HG03521 (cell line): ENCODE data around the gene PCDHGA8.
"Not testable (repeated sequence)": the region's sequence is repeated elsewhere in the genome, so short reads cannot be mapped to it uniquely, and the experiment has no call there.

Source experiments
- ATAC-seq: cut with Tn5 transposase; IDR thresholded peaks from one replicate; pipeline ENCODE4 v1.9.1; 2021; ENCODE audit warnings: mild to moderate bottlenecking, moderate library complexity; ENCODE audit not compliant: unreplicated experiment

The PCDHGA8 gene

DNA sequence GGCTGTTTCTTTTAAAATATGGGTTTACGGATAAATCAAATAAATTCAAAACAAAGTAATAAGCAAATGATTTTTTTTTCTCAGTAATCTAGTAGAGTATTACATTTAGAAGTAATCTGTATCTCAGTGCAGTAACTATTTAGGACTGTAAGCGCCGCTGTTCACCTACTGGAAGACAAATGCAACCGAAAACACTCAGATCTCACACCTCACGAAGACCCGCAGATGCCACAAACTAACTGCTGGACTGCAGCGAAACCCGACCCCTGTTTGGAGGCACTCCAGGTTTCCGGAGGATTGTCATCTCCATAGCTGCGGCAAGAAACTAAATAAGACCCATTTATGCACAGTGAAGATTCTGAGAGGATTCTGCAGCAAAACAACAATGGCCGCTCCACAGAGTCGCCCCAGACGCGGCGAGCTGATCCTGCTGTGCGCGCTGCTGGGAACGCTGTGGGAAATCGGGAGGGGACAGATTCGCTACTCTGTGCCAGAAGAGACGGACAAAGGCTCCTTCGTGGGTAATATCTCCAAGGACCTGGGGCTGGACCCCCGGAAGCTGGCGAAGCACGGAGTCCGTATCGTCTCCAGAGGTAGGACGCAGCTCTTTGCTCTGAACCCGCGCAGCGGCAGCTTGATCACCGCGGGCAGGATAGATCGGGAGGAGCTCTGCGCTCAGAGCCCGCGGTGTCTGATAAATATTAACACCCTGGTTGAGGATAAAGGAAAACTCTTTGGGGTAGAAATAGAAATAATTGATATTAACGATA, at the start of gene PCDHGA8:
TSS of gene PCDHGA8 (plus strand) at position 205 of the 770 bp plus-strand sequence. CDS start at position 386, 181 bp downstream.
- ATAC-seq: no peak

DNA sequence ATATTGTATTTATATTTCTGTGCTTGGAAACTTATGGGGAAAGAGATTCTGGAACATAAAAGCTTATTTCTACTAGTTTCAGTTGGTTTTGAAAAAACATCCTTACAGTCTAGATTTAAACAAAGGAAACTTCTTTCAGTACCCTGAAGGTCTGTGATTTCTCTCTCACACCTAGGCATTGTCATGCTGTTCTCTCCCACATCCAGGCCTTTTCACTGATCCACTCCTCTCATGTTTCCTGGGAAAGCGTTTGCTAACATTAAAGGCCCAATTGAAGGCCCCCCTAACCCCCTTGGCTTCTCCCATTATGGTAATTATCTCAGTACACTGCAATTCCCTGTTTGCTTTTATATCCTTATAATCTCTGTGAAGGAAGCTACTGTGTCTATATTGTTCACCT, 49.7 kb upstream of the PCDHGA8 start:
- ATAC-seq: no peak

DNA sequence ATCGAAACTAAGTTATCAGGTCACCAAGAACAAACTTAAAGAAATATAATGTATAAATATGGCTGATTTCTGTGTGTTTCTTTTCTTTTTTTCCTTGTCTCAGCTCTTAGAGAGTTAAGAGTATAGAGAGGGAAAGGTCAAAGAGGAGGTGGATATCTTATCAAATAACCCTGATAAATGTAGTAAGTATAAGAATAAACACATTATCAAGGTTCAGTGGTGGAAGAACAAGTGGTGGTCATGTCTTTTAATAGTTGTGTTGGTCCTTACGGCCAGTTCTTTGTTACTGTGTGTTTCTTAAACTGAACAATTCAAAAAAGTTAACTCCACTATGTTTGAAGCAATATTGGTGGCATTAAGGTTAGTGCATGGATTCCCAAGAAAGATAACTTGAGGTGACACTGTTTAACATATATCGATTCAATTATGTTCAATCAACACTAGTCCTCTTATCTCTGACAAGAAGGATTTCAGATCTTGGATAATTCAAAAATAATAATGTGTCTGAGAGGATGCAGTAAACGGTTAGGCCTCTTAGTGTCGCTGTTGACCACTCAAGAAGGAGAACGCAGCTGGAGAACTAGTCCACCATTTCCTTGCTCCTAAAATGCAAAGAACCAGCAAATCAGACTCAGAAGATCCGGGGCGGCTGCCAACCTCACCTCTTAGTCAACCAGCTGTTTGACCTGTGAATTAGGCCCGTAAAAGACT, 49.0 kb upstream of the PCDHGA8 start, which contains the start of gene PCDHGA3:
TSS of gene PCDHGA3 (plus strand) at position 588 of the 711 bp plus-strand sequence. CDS start 205 bp downstream, outside the sequence.
- ATAC-seq: no peak

DNA sequence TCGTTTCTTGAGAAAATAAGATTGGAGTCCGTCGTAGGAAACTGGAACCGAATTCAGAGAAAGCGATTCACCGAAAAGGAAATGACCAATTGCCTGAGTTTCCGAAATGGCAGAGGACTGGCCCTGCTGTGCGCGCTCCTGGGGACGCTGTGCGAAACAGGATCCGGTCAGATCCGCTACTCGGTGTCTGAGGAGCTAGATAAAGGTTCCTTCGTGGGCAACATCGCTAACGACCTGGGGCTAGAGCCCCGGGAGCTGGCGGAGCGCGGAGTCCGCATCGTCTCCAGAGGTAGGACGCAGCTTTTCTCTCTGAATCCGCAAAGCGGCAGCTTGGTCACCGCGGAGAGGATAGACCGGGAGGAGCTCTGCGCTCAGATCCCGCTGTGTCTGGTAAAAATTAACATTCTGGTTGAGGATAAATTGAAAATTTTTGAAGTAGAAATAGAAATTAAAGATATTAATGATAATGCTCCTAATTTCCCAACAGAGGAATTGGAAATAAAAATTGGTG, 48.4 kb upstream of the PCDHGA8 start:
- no peak for ATAC-seq

DNA sequence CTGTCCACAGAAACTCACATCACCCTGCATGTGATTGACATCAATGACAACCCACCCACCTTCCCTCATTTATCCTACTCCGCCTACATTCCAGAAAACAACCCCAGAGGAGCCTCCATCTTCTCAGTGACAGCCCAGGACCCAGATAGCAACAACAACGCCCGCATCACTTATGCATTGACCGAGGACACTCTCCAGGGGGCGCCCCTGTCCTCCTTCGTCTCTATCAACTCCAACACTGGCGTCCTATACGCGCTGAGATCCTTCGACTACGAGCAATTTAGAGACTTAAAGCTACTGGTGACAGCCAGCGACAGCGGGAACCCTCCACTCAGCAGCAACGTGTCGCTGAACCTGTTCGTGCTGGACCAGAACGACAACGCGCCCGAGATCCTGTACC, 47.1 kb upstream of the PCDHGA8 start:
- no peak for ATAC-seq

DNA sequence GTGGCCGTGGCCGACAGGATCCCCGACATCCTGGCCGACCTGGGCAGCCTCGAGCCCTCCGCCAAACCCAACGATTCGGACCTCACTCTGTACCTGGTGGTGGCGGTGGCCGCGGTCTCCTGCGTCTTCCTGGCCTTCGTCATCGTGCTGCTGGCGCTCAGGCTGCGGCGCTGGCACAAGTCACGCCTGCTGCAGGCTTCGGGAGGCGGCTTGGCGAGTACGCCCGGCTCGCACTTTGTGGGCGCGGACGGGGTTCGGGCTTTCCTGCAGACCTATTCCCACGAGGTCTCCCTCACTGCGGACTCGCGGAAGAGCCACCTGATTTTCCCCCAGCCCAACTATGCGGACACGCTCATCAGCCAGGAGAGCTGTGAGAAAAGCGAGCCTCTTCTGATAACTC, 46.4 kb upstream of the PCDHGA8 start:
- ATAC-seq: not testable (repeated sequence)

DNA sequence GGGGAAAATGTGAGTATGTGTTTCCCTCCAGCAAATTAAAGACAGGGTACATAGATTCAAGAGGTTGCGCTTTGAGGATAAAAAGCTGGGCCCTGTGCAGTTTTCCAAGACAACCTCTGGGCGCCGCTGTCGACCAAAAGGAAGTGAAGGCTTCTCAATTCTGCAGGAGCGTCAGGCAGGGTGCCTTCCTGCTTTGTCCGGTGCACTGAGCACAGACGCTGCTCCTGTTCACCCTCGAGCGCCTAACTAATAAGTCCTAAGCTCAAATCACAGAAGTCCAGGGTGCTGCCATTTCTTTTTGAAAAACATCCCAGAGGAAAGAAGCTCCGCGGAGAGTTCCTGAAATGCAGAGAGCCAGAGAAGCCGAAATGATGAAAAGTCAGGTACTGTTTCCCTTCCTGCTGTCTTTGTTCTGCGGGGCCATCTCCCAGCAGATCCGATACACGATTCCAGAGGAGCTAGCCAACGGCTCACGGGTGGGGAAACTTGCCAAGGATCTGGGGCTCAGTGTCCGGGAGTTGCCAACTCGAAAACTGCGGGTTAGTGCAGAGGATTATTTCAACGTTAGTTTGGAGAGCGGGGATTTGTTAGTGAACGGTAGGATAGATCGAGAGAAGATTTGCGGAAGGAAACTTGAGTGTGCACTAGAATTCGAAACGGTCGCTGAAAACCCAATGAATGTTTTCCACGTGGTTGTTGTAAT, 42.4 kb upstream of the PCDHGA8 start, which contains the start of gene PCDHGB1:
TSS of gene PCDHGB1 (plus strand) at position 183 of the 703 bp plus-strand sequence. CDS start at position 345, 162 bp downstream.
- ATAC-seq: peak; percentile 88

DNA sequence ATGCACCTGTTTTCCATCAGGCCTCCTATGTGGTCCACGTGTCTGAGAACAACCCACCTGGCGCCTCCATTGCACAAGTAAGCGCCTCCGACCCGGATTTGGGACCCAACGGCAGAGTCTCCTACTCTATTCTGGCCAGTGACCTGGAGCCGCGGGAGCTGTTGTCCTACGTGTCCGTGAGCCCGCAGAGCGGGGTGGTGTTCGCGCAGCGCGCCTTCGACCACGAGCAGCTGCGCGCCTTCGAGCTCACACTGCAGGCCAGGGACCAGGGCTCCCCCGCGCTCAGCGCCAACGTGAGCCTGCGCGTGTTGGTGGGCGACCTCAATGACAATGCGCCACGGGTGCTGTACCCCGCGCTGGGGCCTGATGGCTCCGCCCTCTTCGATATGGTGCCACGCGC, 40.8 kb upstream of the PCDHGA8 start:
- ATAC-seq: no peak

DNA sequence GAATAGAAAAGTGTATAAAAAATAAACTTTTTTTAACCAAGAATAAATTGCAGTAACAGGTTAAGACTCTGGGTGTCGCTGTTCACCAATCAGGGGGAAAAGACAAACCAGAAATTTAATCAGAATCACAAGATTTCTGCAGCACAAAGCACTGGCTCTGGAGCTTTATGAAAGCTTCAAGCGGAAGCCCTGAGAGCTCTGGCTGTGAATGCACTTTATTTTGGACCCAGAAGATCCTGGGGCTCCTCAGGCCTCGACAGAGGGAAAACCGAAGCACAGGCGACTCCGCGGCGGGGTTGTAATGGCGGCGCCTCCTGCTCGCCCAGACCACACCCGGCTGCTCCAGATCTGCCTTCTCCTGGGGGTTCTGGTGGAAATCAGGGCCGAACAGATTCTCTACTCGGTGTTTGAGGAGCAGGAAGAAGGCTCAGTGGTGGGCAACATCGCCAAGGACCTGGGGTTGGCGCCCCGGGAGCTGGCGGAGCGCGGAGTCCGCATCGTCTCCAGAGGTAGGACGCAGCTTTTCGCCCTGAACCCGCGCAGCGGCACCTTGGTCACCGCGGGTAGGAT, 37.4 kb upstream of the PCDHGA8 start, which contains the start of gene PCDHGA4:
TSS of gene PCDHGA4 (plus strand) at position 122 of the 570 bp plus-strand sequence. CDS start at position 209, 87 bp downstream.
- ATAC-seq: no peak

DNA sequence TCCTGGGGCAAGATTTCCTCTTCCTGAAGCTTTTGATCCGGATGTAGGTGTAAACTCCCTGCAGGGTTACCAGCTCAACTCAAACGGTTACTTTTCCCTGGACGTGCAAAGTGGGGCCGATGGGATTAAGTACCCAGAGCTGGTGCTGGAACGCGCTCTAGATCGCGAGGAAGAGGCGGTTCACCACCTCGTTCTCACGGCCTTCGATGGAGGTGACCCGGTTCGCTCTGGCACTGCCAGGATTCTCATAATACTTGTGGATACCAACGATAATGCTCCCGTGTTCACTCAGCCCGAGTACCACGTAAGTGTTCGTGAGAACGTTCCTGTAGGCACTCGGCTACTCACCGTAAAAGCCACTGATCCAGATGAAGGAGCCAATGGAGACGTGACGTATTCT, 36.8 kb upstream of the PCDHGA8 start:
- ATAC-seq: no peak

DNA sequence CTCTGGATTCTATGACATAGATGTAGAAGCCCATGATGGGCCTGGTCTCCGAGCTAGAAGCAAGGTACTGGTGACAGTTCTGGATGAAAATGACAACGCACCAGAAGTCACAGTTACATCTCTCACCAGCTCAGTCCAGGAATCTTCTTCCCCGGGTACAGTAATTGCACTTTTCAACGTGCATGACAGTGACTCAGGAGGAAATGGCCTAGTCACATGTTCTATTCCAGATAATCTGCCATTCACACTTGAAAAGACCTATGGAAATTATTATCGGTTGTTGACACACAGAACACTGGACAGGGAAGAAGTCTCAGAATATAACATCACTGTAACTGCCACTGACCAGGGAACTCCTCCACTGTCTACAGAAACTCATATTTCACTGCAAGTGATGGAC, 36.3 kb upstream of the PCDHGA8 start:
- no peak for ATAC-seq

DNA sequence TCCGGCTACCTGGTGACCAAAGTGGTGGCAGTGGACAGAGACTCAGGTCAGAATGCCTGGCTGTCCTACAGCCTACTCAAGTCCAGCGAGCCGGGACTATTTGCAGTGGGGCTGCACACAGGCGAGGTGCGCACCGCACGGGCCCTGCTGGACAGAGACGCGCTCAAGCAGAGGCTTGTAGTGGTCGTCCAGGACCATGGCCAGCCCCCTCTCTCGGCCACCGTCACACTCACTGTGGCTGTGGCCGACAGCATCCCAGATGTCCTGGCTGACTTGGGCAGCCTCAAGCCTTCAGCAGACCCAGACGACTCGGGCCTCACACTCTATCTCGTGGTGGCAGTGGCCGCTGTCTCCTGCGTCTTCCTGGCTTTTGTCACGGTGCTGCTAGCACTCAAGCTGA, 35.5 kb upstream of the PCDHGA8 start:
- ATAC-seq: no peak

DNA sequence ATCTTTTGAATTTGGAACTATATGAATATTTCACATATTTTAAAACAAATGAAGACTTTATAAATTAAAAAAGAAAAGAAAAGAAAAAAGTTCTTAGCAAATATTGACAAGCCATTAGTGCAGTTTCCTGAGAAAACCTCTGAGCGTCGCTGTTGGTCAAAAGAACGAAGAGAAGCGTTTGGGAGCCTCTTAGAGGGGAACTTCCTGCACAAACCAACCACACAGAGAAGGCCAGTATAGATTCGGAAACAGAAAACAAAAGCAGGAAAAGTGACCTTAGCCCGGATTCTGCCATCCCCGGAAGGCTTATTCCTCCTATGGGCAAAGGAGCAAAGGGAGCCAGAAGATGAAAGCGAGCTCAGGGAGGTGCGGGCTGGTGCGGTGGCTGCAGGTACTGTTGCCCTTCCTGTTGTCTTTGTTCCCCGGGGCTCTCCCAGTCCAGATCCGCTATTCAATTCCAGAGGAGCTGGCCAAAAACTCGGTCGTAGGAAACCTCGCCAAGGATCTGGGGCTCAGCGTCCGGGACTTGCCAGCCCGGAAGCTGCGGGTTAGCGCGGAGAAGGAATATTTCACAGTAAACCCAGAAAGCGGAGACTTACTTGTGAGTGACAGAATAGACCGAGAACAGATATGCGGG, 32.5 kb upstream of the PCDHGA8 start, which contains the start of gene PCDHGB2:
TSS of gene PCDHGB2 (plus strand) at position 205 of the 637 bp plus-strand sequence. CDS start at position 347, 142 bp downstream.
- no peak for ATAC-seq

DNA sequence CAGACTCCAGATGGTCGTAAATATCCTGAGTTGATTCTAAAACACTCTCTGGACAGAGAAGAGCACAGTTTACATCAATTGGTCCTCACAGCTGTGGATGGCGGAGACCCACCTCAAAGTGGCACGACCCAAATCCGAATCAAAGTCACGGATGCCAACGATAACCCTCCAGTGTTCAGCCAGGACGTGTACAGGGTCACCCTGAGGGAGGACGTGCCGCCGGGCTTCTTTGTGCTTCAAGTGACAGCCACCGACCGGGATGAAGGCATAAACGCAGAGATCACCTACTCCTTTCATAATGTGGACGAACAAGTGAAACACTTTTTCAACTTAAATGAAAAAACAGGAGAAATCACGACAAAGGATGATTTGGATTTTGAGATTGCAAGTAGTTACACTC, 31.7 kb upstream of the PCDHGA8 start:
- ATAC-seq: no peak

DNA sequence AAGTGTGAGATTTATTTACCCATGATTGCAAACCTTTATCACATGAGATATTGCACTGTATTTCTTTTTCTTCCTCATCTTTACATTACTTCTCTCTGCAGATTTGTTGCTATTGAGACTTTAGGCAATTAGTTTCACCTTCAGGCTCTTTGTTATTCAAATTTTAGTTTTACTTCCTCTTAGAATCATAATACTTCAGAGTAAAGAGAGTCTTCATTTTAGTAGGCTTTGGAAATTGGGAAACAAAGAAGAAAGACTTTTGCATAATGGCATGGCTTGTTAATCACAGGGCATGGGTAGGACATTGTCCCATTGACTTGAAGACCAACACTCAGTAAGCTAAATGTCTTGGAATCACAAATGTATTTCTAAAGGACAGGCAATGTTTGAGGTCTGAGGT, 29.7 kb upstream of the PCDHGA8 start:
- no peak for ATAC-seq

DNA sequence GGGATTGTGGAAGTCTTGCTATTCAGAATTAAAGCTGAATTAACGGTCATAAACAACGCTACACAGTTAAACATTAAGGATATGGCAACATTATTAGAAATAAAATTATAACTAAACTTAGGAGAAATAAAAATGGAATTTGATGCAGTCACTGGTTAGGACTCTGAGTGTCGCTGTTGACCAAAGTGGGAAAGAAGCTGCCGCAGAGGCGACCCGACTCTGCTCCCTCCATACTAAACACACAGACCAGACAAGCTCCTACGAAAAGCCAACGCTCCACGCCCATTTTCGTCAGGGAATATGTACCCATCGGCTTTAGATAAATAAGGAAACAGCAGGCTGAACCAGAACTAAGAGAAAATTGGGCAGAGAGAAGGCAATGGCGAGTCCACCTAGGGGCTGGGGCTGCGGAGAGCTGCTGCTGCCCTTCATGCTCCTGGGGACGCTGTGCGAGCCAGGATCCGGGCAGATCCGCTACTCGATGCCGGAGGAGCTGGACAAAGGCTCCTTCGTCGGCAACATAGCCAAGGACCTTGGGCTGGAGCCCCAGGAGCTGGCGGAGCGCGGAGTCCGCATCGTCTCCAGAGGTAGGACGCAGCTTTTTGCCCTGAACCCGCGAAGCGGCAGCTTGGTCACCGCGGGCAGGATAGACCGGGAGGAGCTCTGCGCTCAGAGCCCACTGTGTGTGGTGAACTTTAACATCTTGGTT, 28.3 kb upstream of the PCDHGA8 start, which contains the start of gene PCDHGA5:
TSS of gene PCDHGA5 (plus strand) at position 211 of the 709 bp plus-strand sequence. CDS start at position 380, 169 bp downstream.
- no peak for ATAC-seq

DNA sequence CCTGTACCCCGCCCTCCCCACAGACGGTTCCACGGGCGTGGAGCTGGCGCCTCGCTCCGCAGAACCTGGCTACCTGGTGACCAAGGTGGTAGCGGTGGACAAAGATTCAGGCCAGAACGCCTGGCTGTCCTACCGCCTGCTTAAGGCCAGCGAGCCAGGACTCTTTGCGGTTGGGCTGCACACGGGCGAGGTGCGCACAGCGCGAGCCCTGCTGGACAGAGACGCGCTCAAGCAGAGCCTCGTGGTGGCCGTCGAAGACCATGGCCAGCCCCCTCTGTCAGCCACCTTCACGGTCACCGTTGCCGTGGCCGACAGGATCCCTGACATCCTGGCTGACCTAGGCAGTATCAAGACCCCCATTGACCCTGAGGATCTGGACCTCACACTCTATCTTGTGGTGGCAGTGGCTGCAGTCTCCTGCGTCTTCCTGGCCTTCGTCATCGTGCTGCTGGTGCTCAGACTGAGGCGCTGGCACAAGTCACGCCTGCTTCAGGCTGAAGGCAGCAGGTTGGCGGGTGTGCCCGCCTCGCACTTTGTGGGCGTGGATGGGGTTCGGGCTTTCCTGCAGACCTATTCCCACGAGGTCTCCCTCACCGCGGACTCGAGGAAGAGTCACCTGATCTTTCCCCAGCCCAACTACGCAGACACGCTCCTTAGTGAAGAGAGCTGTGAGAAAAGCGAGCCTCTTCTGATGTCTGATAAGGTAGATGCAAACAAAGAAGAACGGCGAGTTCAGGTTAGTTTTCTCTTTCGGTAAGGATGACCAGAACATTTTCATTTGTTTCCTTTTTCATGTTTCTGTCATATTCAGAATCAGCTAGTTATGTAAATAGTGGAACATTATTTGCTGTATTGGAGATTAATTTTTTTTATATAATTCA, 26.2 kb upstream of the PCDHGA8 start:
- ATAC-seq: no peak
